ENCODE results near the gene TP53INP2.

- TF ChIP-seq POLR2A (IDR thresholded peaks at IDR 0.05) (no peak), CTCF (IDR thresholded peaks at IDR 0.05) (no peak)
Observed at GRCh38 chr20:34715384-34715783, 11.2 kb downstream of the TP53INP2 start.
